Upper lobe of left lung (tissue), 4 donors: ENCODE results near the gene CNOT3.

Experiments used
- CTCF ChIP-seq, 6 experiments: fragments of 450-650 bp in 4 of 6; fragments of 200-600 bp in 2 of 6; sonication (generic) in 2 of 6; IDR thresholded peaks; one replicate each; pipeline ENCODE4 v1.5.1; 2016 to 2019; ENCODE audit warnings: antibody characterized with exemption in 6 of 6
- POLR2AphosphoS5 ChIP-seq, 2 donors: sonication (generic); formaldehyde crosslinking; IDR thresholded peaks; one replicate each; pipeline ENCODE4 v1.5.1; 2017; ENCODE audit warnings: antibody characterized with exemption in 2 of 2

DNA sequence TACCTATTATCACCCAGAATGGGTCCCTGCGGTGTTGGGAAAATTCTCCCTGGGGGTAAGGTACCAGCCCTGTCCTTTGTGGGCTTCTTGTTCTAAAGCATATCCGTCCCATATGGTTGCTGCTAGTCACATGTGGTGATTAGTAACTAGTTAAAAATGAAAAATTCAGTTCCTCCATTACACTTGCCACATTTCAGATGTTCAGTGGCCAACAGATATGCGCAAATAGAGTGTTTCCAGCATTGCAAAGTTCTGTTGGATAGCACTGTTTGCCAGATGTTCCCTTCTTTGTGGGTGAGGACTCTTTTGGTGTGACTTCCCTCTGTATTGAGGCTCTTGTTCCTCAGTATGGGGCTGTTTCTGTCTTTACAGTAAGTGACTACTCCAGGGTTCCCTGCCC is 3.8 kb downstream of the CNOT3 start:
- no peak for TF ChIP-seq CTCF (IDR thresholded peaks at IDR 0.05)
- TF ChIP-seq POLR2AphosphoS5 (IDR thresholded peaks at IDR 0.05) = no peak
